HepG2 (cell line): ENCODE results near the gene SSX3. TPM values are rescaled to one million over a fixed set of nuclear protein-coding genes. Genes with fewer than 3 reads are reported as not detected.
"Not testable (repeated sequence)": the region's sequence is repeated elsewhere in the genome, so short reads cannot be mapped to it uniquely, and the experiment has no call there.

Source experiments
- ATAC-seq: fragments of 200-7000 bp; cut with Tn5 transposase; 3 replicates; pipeline ENCODE4 v1.9.1; 2020; ENCODE audit warnings: mild to moderate bottlenecking, moderate library complexity
- BruUV-seq: library from RNA; stranded (reverse); fragments of 400-500 nt; replicated peaks from 2 replicates; lab custom pipeline; 2021; lab: Mats Ljungman, UMichigan
- CTCF ChIA-PET: fragments of 300-600 bp; formaldehyde crosslinking; extraction: SDS; loops from one replicate; lab custom pipeline; 2021; ENCODE audit warnings: low total read pairs, inconsistent platforms, low intra/inter-chr PET ratio; lab: Yijun Ruan, JAX
- POLR2A ChIA-PET: fragments of 350-600 bp; sonication (Branson Sonifier 250); formaldehyde crosslinking; loops from one replicate; lab custom pipeline; 2020; ENCODE audit warnings: antibody characterized with exemption, inconsistent platforms; lab: Yijun Ruan, JAX
- DNase-seq: peaks from one replicate; pipeline ENCODE4 v3.0.0-alpha.2; 2015; ENCODE audit warnings: low spot score
- FAIRE-seq: peaks from 3 replicates; lab custom pipeline; 2011; peaks lifted over from hg19 to GRCh38; lab: Jason Lieb, UNC
- H2AFZ ChIP-seq: one replicate; pipeline ENCODE4 v1.6.1; 2011; ENCODE audit warnings: low read length, inconsistent platforms
- H3K27ac ChIP-seq: fragments of 300-600 bp; 3 replicates; pipeline ENCODE4 v1.8.0; 2011; ENCODE audit warnings: mixed run types, mild to moderate bottlenecking, mixed read lengths, low read length, inconsistent platforms; ENCODE audit not compliant: insufficient read depth; ENCODE audit errors: extremely low read length
- H3K27me3 ChIP-seq, 2 experiments: fragments of 200-600 bp in 1 of 2; 2 replicates in 1 of 2; 3 replicates in 1 of 2; pipeline versions ENCODE4 v1.6.0 to v1.8.0; 2011; ENCODE audit warnings: low read length in 2 of 2, mild to moderate bottlenecking in 2 of 2, moderate library complexity in 2 of 2, inconsistent platforms in 1 of 2; ENCODE audit not compliant: insufficient read depth in 2 of 2, control insufficient read depth in 1 of 2
- H3K36me3 ChIP-seq, 2 experiments: fragments of 200-600 bp in 1 of 2; replicated peaks in 1 of 2; 2 replicates in 1 of 2; 3 replicates in 1 of 2; pipeline versions ENCODE4 v1.5.1 to v1.8.0; 2011; ENCODE audit warnings: low read length in 2 of 2, inconsistent platforms in 1 of 2; ENCODE audit not compliant: insufficient read depth in 2 of 2, control insufficient read depth in 1 of 2
- H3K4me1 ChIP-seq: 2 replicates; pipeline ENCODE4 v1.5.1; 2012; ENCODE audit warnings: low read length, inconsistent platforms; ENCODE audit not compliant: insufficient read depth
- H3K4me2 ChIP-seq: 2 replicates; pipeline ENCODE4 v1.6.0; 2011; ENCODE audit warnings: low read depth, low read length, inconsistent platforms
- H3K4me3 ChIP-seq, 3 experiments: fragments of 200-600 bp in 1 of 3; sonication (generic), shearing (Covaris generic) in 1 of 3; replicated peaks in 1 of 3; 2 replicates each; pipeline ENCODE4 v1.5.1; 2011 to 2016; ENCODE audit warnings: low read length in 3 of 3, inconsistent platforms in 2 of 3, low read depth in 2 of 3, mild to moderate bottlenecking in 2 of 3, control low read depth in 1 of 3, mixed read lengths in 1 of 3; ENCODE audit not compliant: insufficient read depth in 1 of 3
- H3K79me2 ChIP-seq: one replicate; pipeline ENCODE4 v1.6.1; 2011; ENCODE audit warnings: low read length, inconsistent platforms; ENCODE audit not compliant: insufficient read depth
- H3K9ac ChIP-seq: 2 replicates; pipeline ENCODE4 v1.6.0; 2011; ENCODE audit warnings: mild to moderate bottlenecking, low read depth, low read length, inconsistent platforms; ENCODE audit not compliant: insufficient read depth
- H3K9me3 ChIP-seq: 2 replicates; pipeline ENCODE4 v1.5.1; 2012; ENCODE audit warnings: mild to moderate bottlenecking, low read length
- H4K20me1 ChIP-seq: 2 replicates; pipeline ENCODE4 v1.6.0; 2011; ENCODE audit warnings: inconsistent platforms, mild to moderate bottlenecking, low read length, moderate library complexity; ENCODE audit not compliant: insufficient read depth
- WGBS: methylation state at CpG from one replicate; pipeline ENCODE4 v1.1.6; 2017; ENCODE audit warnings: low lambda C conversion rate; 5-methylcytosine and 5-hydroxymethylcytosine counted together
- in situ Hi-C: cut with HindIII; loops from 2 replicates; pipeline ENCODE4 v1.10.0; 2017; ENCODE audit warnings: low pct_unique_long_range_greater_than_20kb; ENCODE audit not compliant: extremely low pct_ligation_motif_present
- intact Hi-C: fragments of 100-400 bp; cut with micrococcal nuclease; formaldehyde crosslinking; loops from one replicate; pipeline ENCODE4 v1.10.0; 2022; ENCODE audit not compliant: unreplicated experiment
- polyA plus RNA-seq, 8 experiments: library from polyadenylated mRNA; depleted of rRNA in 3 of 8; stranded (reverse) in 7 of 8; unstranded in 1 of 8; fragments of >200 nt; fragmentation: Illumina TruSeq in 4 of 8; extraction: Trizol in 4 of 8; gene quantifications; 2 replicates each; pipeline versions ENCODE4 v1.2.1 to v1.2.3, GENCODE V29; 2011 to 2016; ENCODE audit warnings: low read depth in 4 of 8, missing spikeins in 1 of 8, mixed read lengths in 1 of 8; ENCODE audit not compliant: insufficient read depth in 1 of 8
- total RNA-seq, 5 experiments: library from RNA; depleted of rRNA; stranded (reverse); fragments of >200 nt; fragmentation: Illumina TruSeq; extraction: Trizol; gene quantifications; 2 replicates each; pipeline ENCODE4 v1.2.3, GENCODE V29; 2016; ENCODE audit warnings: low read depth in 1 of 5

The SSX3 gene
- total and polyA plus RNA-seq, 2 of the 13 experiments (the other 11 are each of a cell fraction or from before 2014, with no cell fraction given) = not detected

DNA sequence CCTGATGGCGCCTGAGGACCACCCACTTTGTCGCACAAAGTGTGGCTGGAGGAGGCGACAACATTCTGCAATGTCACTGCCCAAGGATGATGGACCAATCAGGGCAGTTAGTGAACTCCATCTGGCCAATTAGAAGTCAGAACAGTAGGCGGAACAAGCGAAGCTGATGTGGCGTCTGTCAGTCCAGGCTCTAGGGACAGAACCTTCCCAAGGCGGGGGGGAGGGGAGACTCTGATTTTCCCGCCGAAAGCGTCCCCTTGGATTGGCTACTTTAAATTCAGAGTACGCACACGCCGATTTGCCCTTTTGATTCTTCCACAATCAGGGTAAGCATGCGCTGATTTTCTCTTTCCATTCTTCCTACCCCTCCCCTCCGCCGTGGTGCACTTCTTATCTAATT, 26.7 kb upstream of the SSX3 start, which contains the start of gene SSX4:
TSS of gene SSX4 (plus strand) at position 301 of the 400 bp plus-strand sequence. CDS start 515 bp downstream, outside the sequence.
- not testable (repeated sequence) for H2AFZ ChIP-seq

DNA sequence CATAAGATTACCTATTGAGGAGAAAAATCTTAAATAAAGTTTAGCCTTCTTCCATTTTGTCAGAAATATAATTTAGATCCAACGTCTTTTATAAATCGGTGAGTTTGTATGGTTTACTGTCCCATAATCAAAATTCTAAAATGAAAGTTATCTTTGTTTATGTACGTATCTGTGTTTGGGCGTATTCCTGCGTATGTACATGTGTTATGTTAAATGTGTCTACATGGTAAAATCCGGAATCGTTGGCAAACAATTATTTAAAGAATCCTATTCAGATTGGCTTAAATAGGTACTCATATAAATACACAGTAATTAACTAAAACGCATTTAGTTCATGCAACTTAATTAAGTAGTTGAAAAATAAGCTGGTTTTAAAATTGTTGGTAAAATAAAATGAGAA, 13.9 kb upstream of the SSX3 start:
- in situ Hi-C loops, BruUV-seq: not testable (repeated sequence)

More for the DNA sequence above, 26.7 kb upstream of the SSX3 start, which contains the start of gene SSX4:
- BruUV-seq, ATAC-seq, H3K9me3 ChIP-seq, in situ Hi-C loops, H3K4me2 ChIP-seq, FAIRE-seq, H3K4me3 ChIP-seq, H3K79me2 ChIP-seq, H3K27ac ChIP-seq, H4K20me1 ChIP-seq, H3K27me3 ChIP-seq, H3K36me3 ChIP-seq, CTCF ChIA-PET, DNase-seq, POLR2A ChIA-PET, H3K4me1 ChIP-seq, H3K9ac ChIP-seq, intact Hi-C loops: not testable (repeated sequence)
- no CpG with 5 or more reads among the region's 16 CpGs for WGBS

DNA sequence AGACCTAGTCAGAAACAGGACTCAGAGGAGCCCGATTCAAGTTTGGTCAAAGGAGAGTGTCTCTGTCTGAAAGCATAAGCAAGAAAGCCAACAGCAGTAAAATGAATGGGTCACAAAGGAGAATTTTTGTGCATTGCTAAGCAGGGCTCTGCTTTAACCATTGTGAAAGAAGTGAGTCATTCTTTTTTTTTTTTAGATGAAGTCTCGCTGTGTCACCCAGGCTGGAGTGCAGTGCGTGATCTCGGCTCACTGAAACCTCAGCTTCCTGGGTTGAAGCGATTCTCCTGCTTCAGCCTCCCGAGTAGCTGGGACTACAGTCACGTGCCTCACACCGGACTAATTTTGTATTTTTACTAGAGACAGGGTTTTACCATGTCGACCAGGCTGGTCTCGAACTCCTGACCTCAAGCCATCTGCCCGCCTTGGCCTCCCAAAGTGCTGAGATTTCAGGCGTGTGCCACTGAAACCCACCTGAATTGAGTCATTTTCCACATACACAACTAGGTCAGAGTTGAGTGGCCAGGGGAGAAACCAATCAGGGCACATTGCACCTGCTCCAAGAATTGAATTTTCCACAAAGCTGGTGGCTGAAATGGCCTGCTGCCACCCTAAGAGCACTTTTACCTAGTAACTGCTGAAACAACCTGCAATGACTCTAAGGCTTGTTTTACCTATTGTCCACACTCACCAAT, 11.4 kb upstream of the SSX3 start:
- DNase-seq, H3K27me3 ChIP-seq, ATAC-seq, H3K4me2 ChIP-seq, H2AFZ ChIP-seq, H3K4me1 ChIP-seq, in situ Hi-C loops, CTCF ChIA-PET, H4K20me1 ChIP-seq, H3K9me3 ChIP-seq, FAIRE-seq, POLR2A ChIA-PET, H3K27ac ChIP-seq, intact Hi-C loops, BruUV-seq, H3K9ac ChIP-seq, H3K36me3 ChIP-seq, H3K4me3 ChIP-seq, H3K79me2 ChIP-seq: not testable (repeated sequence)
- WGBS = no CpG with 5 or more reads among the region's 12 CpGs

More for the DNA sequence above, 13.9 kb upstream of the SSX3 start:
- CTCF ChIA-PET, FAIRE-seq, ATAC-seq, H3K4me2 ChIP-seq, DNase-seq, intact Hi-C loops, H3K79me2 ChIP-seq, H3K27me3 ChIP-seq, H3K9ac ChIP-seq, H4K20me1 ChIP-seq, H3K27ac ChIP-seq, POLR2A ChIA-PET, H2AFZ ChIP-seq, H3K4me1 ChIP-seq, H3K9me3 ChIP-seq, H3K4me3 ChIP-seq, H3K36me3 ChIP-seq: not testable (repeated sequence)
- no CpG with 5 or more reads among the region's 8 CpGs for WGBS

DNA sequence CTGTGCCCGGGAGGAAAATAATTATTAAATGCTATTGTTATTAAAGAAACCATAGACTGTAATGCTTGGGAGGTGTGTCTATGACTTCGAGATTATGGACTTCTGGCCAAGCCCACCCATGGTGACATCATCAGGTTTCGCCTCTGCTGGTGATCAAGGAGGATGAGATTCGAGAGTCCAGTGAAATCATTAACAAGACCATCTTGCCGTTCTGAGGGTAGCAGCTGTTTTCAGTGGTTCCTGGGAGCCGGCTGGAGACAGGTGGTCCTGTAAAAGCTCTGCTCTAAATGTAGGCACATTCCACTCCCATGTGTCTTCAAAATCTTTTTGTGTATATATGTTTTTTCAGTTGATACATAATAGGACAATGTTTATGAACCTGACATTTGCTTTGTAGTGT, 2.8 kb upstream of the SSX3 start:
- POLR2A ChIA-PET, H3K27ac ChIP-seq, H3K4me2 ChIP-seq, H3K36me3 ChIP-seq, H3K79me2 ChIP-seq, DNase-seq, H3K9ac ChIP-seq, FAIRE-seq, BruUV-seq, intact Hi-C loops, H3K4me1 ChIP-seq, H2AFZ ChIP-seq, H3K27me3 ChIP-seq, in situ Hi-C loops, ATAC-seq, H3K4me3 ChIP-seq, H3K9me3 ChIP-seq, CTCF ChIA-PET, H4K20me1 ChIP-seq: not testable (repeated sequence)
- 0% methylated on average over 1 of the region's 6 CpGs for WGBS
